Testis (tissue), 3 donors: Measurements from ENCODE around the gene SFRP5. TPM values are rescaled to one million over a fixed set of nuclear protein-coding genes. Genes with fewer than 3 reads are reported as not detected.

Experiments
- DNase-seq: peaks from one replicate; pipeline ENCODE4 v3.0.0-alpha.2; 2019
- H3K27ac ChIP-seq, 2 donors: fragments of 200-600 bp; sonication (generic); one replicate each; pipeline ENCODE4 v1.5.1; 2019
- H3K27me3 ChIP-seq: fragments of 200-600 bp; sonication (generic); one replicate; pipeline ENCODE4 v1.5.1; 2019
- H3K36me3 ChIP-seq: fragments of 200-600 bp; sonication (generic); one replicate; pipeline ENCODE4 v1.5.1; 2017; ENCODE audit warnings: low read depth; ENCODE audit errors: missing control alignments
- H3K4me1 ChIP-seq: fragments of 200-600 bp; sonication (generic); one replicate; pipeline ENCODE4 v1.5.1; 2019
- H3K4me3 ChIP-seq, 2 donors: fragments of 200-600 bp; sonication (generic); one replicate each; pipeline ENCODE4 v1.5.1; 2017 to 2019
- H3K9me3 ChIP-seq: fragments of 200-600 bp; sonication (generic); one replicate; pipeline ENCODE4 v1.5.1; 2017
- POLR2A ChIP-seq: fragments of 450-650 bp; IDR thresholded peaks from one replicate; pipeline ENCODE4 v1.6.1; 2017; ENCODE audit warnings: antibody characterized with exemption, mild to moderate bottlenecking, moderate library complexity
- WGBS, 2 donors: methylation state at CpG; one replicate each; pipeline ENCODE4 v1.1.5; 2018; 5-methylcytosine and 5-hydroxymethylcytosine counted together
- intact Hi-C: fragments of 100-400 bp; cut with DNase I; formaldehyde crosslinking; loops from one replicate; pipeline ENCODE4 v1.15.1; 2023; ENCODE audit warnings: low total_unique reads
- polyA plus RNA-seq: library from polyadenylated mRNA; stranded (reverse); fragments of 350-450 nt; fragmentation: Illumina TruSeq; extraction: RNeasy Lipid Tissue Mini Kit (QIAGEN cat#74804); gene quantifications from one replicate; pipeline ENCODE4 v1.2.3, GENCODE V29; 2014; ENCODE audit warnings: low read depth, low replicate concordance; ENCODE audit not compliant: insufficient read depth
- total RNA-seq, 2 donors: library from RNA; depleted of rRNA; stranded (reverse); fragments of >200 nt; gene quantifications; one replicate each; pipeline ENCODE4 v1.2.3, GENCODE V29; 2016
- TF ChIP-seq, protein P1 (sequence below), 3 experiments: fragments of 450-650 bp in 2 of 3; fragments of 200-600 bp in 1 of 3; sonication (generic) in 1 of 3; IDR thresholded peaks; one replicate each; pipeline ENCODE4 v1.5.1; 2016 to 2019; ENCODE audit warnings: antibody characterized with exemption in 3 of 3, mild to moderate bottlenecking in 2 of 3, moderate library complexity in 1 of 3

SFRP5 gene
- total and polyA plus RNA-seq, 3 donors from 2014 or later: 0.99 to 2.0 (median 1.2) TPM

DNA sequence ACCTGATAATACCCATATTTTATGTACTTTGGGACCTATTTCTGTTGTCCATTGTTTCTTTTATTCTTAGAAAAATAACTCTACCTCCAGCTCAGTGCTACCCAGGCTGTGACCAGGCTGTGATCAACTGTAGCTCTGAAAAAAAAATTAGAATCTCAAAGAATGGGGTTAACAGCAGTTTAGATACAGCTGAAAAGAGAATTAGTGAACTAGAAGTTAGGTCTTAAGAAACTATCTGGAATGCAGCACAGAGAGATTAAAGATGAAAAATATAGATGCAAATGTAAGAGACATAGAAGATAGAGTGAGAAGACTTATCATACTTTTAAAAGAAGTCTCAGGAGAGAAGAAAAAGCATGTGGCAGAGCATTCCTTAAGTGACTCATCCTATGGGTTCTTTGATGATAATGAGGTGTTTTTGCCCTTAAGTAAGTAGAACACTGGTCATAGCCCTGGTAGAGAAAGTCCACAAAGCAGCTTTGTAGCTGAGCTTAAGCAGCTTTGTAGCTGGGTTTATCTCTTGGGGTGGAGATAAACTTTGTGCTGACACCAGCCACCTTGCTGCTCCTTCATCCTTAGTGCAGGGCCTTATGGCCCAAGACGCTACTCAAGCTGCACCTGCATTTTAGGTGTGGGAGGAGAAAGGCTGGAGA lies 27.3 kb upstream of the SFRP5 start:
- no peaks in the 10 kb centered on the region for H3K9me3 ChIP-seq
- H3K36me3 ChIP-seq: no peaks in the 10 kb centered on the region
- intact Hi-C loops: no loop called here
- TF ChIP-seq, protein P1, sequence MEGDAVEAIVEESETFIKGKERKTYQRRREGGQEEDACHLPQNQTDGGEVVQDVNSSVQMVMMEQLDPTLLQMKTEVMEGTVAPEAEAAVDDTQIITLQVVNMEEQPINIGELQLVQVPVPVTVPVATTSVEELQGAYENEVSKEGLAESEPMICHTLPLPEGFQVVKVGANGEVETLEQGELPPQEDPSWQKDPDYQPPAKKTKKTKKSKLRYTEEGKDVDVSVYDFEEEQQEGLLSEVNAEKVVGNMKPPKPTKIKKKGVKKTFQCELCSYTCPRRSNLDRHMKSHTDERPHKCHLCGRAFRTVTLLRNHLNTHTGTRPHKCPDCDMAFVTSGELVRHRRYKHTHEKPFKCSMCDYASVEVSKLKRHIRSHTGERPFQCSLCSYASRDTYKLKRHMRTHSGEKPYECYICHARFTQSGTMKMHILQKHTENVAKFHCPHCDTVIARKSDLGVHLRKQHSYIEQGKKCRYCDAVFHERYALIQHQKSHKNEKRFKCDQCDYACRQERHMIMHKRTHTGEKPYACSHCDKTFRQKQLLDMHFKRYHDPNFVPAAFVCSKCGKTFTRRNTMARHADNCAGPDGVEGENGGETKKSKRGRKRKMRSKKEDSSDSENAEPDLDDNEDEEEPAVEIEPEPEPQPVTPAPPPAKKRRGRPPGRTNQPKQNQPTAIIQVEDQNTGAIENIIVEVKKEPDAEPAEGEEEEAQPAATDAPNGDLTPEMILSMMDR (IDR thresholded peaks at IDR 0.05): no peak
- no peak for TF ChIP-seq POLR2A
- H3K27me3 ChIP-seq: no peaks in the 10 kb centered on the region
- no peak for DNase-seq
- no peak overlapping the region for H3K27ac ChIP-seq
- H3K4me3 ChIP-seq: no peak overlapping the region
- peaks cover 7% of the 10 kb centered on the region for H3K4me1 ChIP-seq
- WGBS, 2 donors: 89 to 90% methylated on average over 1 of the region's 1 CpG

DNA sequence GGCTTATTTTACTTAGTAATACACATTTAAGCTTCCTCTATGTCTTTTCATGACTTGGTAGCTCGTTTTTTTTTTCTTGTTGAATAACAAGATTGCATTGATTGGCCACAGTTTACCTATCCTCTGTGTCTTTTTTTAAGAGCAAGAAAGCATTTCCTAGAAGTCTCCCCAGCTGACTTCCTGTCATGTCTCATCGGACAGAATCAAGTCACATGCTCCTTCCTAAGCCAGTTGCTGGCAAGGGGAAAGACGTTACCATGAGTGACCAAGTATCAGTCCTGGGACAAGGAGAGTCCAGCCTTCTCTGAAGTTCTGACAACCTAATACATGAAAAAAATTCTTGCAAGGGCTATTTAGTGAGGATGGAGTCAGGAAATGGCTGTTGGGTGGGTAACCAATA lies 24.9 kb upstream of the SFRP5 start:
- Histone ChIP-seq H3K27ac (no peak overlapping the region), H3K4me1 (peaks cover 3% of the 10 kb centered on the region), H3K36me3 (no peaks in the 10 kb centered on the region), H3K9me3 (no peaks in the 10 kb centered on the region), H3K27me3 (no peaks in the 10 kb centered on the region), H3K4me3 (no peak overlapping the region)
- intact Hi-C loops: no loop called here
- WGBS, 2 donors: 63 to 70% methylated on average over 3 of the region's 3 CpGs
- no peak for TF ChIP-seq POLR2A
- TF ChIP-seq, protein P1 (IDR thresholded peaks at IDR 0.05): no peak
- DNase-seq: no peak

DNA sequence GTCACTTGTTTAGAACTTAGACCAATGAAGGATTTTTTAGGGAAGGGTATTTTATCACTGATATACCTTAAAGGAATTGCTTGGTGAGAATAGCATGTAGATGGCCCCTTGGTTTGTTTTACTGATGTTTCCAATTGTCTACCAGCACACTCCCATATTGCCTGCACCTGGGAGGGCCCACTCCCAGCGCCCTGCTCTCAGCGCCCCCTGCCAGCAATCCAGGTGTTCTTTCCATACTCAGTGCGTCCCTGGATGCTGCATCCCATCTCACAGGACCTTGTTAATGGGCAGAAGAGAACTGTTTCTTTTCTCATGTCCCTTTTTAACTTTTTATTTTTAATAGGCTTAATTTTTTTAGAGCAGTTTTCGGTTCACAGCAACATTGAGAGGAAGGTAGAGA lies 24.1 kb upstream of the SFRP5 start:
- H3K4me3 ChIP-seq: no peak overlapping the region
- TF ChIP-seq, protein P1 (IDR thresholded peaks at IDR 0.05): no peak
- no peak for TF ChIP-seq POLR2A
- 68 to 75% methylated on average over 4 of the region's 4 CpGs for WGBS, 2 donors
- DNase-seq: no peak
- no peaks in the 10 kb centered on the region for H3K9me3 ChIP-seq
- intact Hi-C loops: no loop called here
- H3K36me3 ChIP-seq: no peaks in the 10 kb centered on the region
- H3K27me3 ChIP-seq: no peaks in the 10 kb centered on the region
- no peaks in the 10 kb centered on the region for H3K4me1 ChIP-seq
- H3K27ac ChIP-seq: no peak overlapping the region

DNA sequence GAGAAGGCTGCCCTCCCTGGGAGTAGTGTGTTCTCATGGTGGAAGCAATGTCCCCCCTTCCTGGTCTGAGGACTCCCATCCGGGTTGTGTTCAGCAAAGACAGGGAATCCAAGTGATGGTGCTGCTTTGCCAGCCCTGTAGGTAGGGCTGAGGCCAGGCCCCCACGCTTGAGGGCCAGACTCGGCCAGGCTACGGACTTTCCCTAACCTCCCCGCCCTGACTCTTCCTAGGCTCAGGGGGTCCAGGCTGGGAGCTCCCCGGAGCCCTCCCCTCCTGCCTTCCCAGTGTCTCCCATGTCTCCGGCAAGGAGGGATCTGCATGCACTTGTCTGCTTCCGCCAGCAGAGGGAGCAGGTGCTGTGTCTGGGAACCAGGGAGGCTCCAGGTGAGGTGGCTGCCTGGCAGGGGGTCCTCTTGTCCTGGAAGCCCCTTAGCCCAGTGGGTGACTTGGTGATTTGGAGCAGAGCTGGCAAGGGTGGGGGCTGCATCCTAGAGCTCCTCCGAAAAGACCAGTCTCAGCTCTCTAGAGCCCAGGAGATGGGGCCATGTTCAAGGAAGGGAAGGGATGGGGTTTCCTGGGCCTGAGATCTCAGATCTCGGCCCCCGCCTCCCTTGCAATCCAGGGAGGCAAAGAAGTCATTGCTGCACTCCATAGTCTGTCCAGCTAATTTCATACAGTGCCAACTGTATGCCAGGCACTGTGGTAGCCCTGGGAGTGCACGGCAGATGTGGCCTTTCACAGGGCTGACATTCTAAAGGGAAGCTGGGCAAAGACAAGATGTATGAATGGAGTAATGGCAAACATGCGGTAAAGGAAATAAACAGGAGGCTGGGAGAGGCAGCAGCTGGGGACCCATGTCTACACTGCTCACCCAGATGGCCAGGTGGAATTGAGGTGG lies 20.3 kb upstream of the SFRP5 start:
- H3K4me3 ChIP-seq: no peak overlapping the region
- intact Hi-C loops: no loop called here
- no peaks in the 10 kb centered on the region for H3K36me3 ChIP-seq
- no peaks in the 10 kb centered on the region for H3K4me1 ChIP-seq
- no peak for TF ChIP-seq POLR2A
- TF ChIP-seq, protein P1 (IDR thresholded peaks at IDR 0.05): peak; percentile 44 to 86 (median 80)
- no peaks in the 10 kb centered on the region for H3K9me3 ChIP-seq
- peak; percentile 78 for DNase-seq
- 36 to 64% methylated on average over 4 to 13 of the region's 13 CpGs for WGBS, 2 donors
- no peaks in the 10 kb centered on the region for H3K27me3 ChIP-seq
- H3K27ac ChIP-seq: no peak overlapping the region
